GM18505 (cell line): Measurements from ENCODE around the gene CXCL5.

Source experiments
- ATAC-seq: cut with Tn5 transposase; IDR thresholded peaks from one replicate; pipeline ENCODE4 v1.9.1; 2021; ENCODE audit not compliant: unreplicated experiment
- POLR2A ChIP-seq: IDR thresholded peaks from 4 replicates; pipeline ENCODE4 v1.6.1; 2011; ENCODE audit warnings: borderline replicate concordance; ENCODE audit not compliant: insufficient read depth, insufficient read length; ENCODE audit errors: extremely low read depth

Gene CXCL5

DNA sequence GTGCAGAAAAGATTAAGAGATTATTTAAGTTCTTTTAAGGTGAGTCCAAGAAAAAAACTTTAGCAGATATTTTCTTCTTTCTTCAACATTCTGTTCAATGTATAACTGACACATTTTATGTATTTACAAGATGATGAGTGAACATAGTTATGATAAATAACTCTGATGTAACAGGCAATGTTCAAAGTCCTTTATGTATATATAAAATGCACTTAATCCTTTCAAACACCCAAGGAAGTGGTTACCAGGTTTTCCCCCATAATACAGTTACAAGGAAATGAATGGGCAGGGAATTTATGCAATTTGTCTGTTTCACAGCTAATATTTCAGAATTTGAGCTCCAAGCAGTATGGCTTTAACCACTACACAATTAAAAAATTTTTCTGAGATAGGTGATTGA, 31.8 kb upstream of the CXCL5 start:
- no peak for TF ChIP-seq POLR2A
- no peak for ATAC-seq

DNA sequence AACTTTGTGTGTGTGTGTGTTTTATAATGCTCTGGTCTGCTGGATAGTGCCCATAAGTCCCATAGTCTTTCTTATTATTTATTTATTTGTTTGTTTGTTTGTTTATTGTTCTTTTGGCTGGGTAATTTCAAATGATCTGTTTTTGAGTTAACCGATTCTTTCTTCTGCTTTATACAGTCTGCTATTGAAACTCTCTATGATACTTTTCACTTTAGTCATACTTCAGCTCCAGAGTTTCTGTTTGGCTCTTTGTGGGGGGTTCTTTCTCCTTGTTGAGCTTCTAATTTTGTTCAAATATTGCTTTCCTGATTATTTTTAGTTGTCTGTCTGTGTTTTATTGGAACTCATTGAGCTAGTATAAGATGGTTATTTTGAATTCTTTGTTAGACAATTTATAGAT, 30.0 kb upstream of the CXCL5 start:
- no peak for ATAC-seq
- no peak for TF ChIP-seq POLR2A

DNA sequence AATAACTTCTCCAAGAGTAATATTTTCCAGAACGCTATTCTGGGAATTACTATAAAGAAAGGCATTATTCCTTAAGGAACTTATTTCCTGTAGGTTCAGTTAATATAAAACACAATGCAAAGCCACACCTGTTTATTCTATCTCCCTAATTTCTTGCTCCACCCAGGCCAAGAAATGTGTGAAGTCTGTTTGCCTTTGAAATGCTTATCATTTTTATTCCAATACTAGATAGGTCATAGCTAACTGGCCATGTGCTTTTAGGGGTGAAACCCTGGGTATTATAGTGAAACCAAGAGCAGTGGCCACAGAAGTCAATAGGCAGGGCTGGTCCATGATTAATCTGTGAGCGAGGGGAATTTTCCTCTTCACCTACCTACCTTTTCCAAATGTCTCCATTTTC, 25.2 kb upstream of the CXCL5 start:
- TF ChIP-seq POLR2A, result no peak
- no peak for ATAC-seq

DNA sequence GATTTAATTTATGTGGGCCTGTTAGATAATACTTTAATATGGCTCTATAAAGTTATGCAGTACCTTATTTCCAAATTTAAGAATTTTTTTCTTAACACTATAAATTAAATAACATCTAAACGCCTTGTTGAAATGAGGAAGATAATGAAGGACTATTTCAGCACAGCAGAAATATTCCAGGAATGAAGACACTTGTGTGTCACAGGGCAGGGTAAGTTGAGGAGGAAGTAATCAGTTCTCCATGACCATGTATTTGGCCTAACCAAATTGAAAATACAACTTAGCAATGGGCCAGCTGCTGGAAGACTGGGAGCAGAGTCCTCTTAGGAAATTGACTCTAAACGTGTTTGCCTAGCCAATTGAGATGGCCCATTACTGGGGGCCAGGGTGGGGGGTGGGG, 23.1 kb upstream of the CXCL5 start:
- no peak for ATAC-seq
- no peak for TF ChIP-seq POLR2A

DNA sequence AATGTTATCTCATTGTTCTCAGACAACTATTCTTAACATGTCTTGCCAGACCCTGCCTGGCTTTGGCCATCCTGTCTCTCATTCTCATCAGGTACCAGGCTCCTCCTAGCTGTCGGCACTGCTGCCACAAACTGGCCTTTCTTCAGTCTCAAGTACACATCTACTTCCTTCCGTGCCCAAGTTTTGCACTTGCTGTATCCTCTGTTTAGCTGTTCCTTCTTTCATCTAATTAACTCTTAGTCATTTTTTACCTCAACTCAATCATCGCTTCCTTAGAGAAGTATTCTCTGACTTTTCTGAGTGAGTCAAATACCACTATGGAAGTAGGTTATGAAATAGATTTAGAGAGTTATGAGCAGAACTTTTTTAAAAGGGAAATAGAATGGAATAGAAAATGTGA, 20.3 kb upstream of the CXCL5 start:
- ATAC-seq, result no peak

DNA sequence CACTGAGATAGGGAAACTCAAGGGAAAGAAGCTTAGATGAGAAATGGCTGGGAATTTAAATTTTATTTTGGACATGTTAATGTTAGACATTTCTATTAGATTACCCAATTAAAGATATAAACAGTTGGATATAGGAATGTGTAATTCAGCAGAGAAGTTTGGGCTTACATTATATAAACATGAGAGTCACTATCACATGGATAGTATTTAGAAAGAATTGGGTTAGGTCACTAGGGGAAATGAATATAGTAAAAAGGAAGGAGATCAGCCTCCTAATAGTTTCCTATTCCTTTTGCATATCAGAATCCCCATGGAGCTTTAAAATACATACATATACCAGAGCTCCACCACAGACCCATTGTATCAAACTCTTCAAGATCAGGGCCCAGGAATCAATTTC, 19.6 kb upstream of the CXCL5 start:
- no peak for TF ChIP-seq POLR2A
- no peak for ATAC-seq

More for the DNA sequence above, 20.3 kb upstream of the CXCL5 start:
- TF ChIP-seq POLR2A, result no peak

DNA sequence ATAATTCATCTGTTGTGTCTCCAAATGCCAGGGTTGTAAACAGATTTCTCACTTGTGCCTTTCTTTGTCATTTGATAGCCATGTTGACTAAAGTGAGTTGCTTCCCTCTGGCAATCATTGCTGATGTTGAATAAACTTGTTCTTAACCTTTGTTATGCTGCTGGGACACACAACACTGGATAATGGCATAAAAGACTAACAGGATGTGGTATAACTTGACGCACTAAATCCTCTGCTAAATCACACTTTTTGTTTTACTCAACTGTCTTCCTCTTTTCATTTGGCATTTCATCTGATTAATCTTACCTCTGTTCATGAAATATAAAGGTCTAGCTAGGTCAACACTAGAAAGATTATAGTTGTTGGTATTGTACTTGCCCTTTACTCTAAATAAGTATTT, 17.6 kb upstream of the CXCL5 start:
- ATAC-seq, result no peak
- no peak for TF ChIP-seq POLR2A

DNA sequence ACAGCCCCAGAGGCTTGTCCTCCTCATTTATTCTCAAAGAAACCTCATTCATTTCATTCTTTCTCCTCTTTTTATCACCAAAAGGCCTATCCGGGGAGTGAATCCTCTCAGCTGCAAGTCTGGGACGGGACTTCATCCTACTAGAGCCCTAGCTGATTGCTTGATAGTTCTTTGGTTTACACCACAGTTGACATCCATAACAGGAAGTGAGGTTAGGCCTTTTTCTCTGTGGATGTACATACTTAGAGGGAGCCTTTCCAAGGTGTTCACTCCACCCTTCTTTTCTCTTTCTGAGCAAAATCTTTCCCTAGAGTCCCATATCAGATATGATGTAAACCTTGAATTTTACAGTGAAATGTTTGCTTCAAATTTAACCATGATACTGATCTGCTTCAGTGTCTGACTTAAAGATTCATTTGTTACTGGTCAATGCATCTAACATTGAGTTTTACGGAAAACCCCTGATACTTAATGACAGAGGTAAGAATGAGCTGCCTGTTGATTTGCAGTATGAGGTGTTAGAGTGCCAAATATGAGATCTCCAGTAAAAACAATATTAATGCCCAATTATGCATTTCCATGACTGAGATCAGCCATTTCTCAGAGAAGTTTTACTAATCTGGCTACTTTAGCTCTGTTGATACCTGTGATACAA, 16.8 kb upstream of the CXCL5 start:
- no peak for TF ChIP-seq POLR2A
- ATAC-seq, result no peak

DNA sequence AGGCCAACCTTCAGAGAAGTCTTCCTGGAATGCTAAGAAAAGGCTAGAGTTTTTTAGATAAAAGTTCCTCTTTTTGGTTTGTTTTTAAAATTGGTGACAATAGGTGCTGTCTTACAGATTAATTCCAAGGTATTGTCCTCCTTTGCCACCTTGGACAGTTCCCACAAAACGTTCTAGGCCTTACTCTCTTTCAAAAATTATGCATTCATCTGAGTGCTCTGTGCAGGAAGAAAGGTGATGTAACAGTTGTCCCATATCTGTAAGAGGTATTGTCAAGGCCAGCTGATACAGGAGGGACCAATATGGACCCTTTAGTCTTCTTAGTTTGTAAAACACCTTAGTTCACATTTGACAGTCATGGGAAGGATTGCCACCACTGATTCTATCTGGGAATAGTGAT, 15.9 kb upstream of the CXCL5 start:
- TF ChIP-seq POLR2A, result no peak
- no peak for ATAC-seq

DNA sequence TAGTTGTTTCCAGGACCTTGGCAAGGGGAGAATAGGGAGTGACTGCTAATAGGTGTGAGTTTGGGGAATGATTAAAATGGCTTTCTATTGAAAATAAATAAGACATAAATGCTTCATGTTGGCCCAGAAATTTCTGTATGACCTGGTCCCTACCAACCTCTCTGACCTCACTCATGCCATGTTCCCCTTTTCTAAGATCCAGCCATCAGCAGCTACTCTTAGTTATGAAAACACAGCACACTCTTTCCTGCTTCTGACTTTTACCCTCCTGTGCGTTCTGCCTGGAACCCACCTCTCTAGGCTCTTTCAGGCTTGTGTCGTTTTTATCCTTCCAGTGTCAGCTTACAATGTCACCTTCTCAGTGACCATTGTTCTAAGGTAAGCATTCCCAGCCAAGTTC, 14.8 kb upstream of the CXCL5 start:
- no peak for TF ChIP-seq POLR2A
- no peak for ATAC-seq

DNA sequence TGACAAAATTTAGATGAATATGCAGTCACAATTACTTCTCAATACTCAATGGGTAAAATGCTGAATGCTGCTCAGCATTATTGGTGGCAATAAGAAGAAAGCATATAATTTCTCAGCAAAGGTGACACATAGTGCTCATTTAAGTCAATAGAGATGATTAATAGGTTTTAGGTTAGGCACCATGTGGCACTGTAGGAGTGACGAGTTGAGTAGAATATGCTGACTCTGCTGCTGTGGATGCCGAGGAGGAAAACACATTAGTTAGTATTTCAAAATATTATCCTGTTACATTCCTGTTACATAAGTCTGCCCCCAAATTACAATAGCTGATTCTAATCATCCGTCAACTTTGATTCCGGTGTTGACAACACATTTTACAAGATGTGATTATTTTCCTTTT, 13.7 kb upstream of the CXCL5 start:
- no peak for TF ChIP-seq POLR2A

DNA sequence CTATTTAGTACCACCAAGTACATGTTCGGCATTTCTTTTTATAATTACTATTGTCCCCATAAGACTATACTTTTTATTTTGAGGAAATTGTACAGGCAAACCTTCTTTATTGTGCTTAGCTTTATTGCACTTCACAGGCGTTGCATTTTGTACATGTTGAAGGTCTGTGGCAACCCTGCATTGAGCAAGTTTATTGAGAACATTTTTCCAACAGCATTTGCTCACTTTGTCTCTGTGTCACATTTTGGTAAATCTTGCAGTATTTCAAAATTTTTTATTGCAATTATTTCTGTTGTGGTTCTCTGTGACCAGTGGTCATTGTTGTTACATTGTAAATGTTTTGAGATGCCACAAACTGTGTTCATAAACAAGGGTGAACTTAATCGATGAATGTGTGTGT, 10.8 kb upstream of the CXCL5 start:
- no peak for TF ChIP-seq POLR2A
- no peak for ATAC-seq

More for the DNA sequence above, 13.7 kb upstream of the CXCL5 start:
- no peak for ATAC-seq

DNA sequence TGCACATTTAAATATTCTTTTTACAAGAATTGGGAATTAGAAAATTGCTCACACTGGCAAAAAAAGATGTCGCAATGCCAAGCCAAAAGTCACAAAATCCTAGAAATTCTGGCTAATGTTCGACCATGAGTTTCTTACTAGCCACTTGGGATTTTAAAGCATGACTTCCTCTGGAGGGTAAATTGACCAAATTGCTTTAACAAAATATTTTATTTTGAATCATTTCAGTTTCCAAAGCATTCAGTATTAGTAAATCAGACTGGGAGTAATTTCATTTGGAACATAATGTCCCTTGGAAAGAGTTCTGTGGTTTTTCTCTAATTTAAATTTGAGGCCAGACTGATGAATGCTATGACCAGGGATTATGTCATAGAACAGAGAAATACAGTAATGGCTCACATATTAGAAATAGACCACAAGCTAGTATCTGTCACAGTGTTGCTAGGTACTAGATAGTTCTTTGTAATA, 7.6 kb upstream of the CXCL5 start:
- TF ChIP-seq POLR2A, result no peak
- ATAC-seq, result no peak

DNA sequence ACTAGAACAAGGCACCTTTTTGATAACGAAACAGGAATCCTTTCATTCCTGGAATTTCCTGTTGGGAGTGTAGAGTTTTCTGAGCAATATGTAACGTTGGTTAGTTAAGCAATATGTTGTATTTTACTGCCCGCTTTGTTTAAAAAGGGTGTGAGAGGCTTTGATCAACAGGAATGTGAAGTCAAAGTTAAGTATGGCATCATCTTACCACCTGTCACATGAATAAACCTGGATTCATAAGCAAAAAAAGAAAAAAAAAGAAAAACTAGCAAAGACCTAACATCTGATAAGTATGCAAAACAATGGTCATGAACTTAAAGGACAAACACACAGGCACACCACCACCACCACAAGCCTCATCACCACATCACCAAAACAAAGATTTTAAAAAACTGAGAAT, 7.1 kb upstream of the CXCL5 start:
- TF ChIP-seq POLR2A, result no peak
- ATAC-seq, result no peak

DNA sequence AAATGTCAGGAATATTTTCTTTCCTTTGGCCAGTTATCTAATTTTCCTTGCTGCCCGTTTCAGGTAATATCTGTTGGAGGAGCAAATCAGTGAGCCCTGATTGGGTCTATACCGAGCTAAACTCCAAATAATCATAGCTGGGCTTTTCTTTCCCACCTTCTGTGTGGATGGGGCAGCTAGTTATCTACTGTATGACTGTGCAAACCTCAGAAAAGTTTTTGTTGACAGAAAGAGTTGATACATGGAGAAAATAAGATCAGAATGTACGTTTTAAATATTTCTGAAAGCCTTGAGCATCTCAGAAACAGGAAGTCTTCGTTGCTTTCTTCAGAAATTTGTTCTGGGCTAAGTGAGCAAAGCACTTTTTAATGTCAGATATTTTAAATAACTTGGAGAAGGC, 6.2 kb upstream of the CXCL5 start:
- ATAC-seq, result no peak
- no peak for TF ChIP-seq POLR2A

DNA sequence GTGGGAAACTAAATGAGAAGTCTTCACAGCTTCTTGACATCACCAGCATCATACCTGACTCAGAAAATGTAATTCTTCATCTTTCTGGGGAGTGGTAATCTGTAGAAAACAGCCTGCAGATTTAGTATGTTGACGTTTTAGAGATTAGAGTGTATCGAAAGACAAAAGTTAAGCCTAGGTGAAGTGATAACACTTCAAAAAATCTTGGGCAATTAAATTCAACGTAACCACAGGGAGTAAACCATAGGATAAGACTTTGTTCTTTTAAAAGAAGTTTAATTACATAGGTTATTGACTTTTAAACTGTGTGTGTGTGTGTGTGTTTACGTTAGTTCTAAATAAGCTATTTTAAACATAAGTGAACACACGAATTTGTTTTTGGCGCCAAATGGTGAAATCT, 1.8 kb upstream of the CXCL5 start:
- no peak for ATAC-seq
- TF ChIP-seq POLR2A, result no peak

DNA sequence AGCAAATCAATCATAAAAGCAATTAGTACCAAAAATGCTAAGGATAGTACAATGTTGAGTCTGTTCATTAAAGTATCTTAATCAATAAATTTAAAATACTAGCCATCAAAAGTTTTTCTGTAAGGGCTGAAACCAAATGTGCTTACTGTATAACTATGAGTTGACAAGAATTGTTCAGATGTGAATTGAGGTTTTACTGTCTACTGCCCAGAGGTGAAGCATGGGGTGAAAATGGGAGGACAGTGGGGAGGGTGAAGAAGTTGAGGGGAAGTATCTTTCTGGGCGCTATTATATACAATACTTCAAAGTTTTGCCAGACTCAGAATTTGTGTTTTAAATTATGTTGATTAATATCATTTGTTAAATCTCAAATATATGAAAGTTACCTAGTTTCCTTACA, 6.4 kb downstream of the CXCL5 start:
- TF ChIP-seq POLR2A, result no peak
- ATAC-seq, result no peak
